Left lobe of liver (tissue), 2 donors: Measurements from ENCODE around the gene GALNT2. TPM values are rescaled to one million over a fixed set of nuclear protein-coding genes. Genes with fewer than 3 reads are reported as not detected.

Experiments
- ATAC-seq: fragments of 200-7000 bp; cut with Tn5 transposase; one replicate; pipeline ENCODE4 v1.9.1; 2020; ENCODE audit warnings: mild to moderate bottlenecking, moderate library complexity
- DNase-seq: peaks from one replicate; pipeline ENCODE4 v3.0.0-alpha.2; 2020; ENCODE audit warnings: low spot score
- total RNA-seq: library from RNA; stranded (reverse); gene quantifications from one replicate; pipeline ENCODE4 v1.2.1, GENCODE V29; 2021
- donor health status: DM: no; HTN: no; CAD: no; lungs with moderate emphysema.
- donor health status: DM: no; HTN: yes; CAD: no.

Gene GALNT2
- total RNA-seq, 1 donor from 2014 or later, result 83.7 TPM

DNA sequence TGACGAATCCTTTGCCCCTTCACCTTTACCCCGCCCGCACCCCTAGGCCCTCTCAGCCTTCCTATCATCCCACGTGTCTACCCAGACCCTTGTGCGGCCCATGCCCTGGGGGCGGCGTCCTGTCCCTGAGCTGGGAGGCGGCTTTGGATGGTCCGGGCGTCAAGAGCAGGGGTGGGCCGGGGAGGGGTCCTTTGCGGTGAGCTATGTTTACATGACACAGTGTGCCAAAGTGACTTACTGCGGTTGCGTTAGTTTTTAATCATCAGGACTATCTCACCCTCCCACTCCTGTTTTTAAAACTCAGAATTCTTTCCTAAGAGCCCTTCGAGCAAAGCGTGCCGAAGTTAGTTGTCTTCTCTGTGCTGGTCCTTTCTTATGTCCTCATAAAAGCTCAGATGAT is 214.5 kb downstream of the GALNT2 start:
- DNase-seq, result no peak
- no peak for ATAC-seq

- ATAC-seq (no peak), DNase-seq (no peak)
These were observed 215.1 kb downstream of the GALNT2 start for GRCh38 chr1:230282157-230282556.

- DNase-seq (no peak), ATAC-seq (no peak)
These were observed 216.6 kb downstream of the GALNT2 start for GRCh38 chr1:230283678-230284077.

GRCh38 chr1:230284891-230285290 is 217.9 kb downstream of the GALNT2 start:
- ATAC-seq (peak; percentile 28), DNase-seq (no peak)

DNA sequence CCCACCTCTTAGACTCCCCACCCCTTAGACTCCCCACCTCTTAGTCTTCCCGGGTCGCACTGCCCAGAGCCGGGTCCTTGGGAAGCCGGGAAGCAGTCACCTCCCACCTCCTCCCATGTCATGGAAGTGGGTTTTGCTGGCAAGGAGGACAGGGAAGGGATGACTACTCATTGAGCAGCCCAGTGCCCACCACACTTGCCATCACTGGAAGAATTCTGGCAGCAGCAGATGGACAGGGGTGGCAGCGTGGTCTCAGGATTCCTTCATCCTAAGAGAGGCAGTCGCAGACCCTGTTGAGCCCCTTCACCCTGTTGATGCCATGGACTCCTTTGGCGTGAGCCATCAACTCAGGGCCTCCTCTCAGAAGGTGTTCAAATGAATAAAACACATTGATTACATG is 218.3 kb downstream of the GALNT2 start:
- DNase-seq, result no peak
- ATAC-seq, result no peak

DNA sequence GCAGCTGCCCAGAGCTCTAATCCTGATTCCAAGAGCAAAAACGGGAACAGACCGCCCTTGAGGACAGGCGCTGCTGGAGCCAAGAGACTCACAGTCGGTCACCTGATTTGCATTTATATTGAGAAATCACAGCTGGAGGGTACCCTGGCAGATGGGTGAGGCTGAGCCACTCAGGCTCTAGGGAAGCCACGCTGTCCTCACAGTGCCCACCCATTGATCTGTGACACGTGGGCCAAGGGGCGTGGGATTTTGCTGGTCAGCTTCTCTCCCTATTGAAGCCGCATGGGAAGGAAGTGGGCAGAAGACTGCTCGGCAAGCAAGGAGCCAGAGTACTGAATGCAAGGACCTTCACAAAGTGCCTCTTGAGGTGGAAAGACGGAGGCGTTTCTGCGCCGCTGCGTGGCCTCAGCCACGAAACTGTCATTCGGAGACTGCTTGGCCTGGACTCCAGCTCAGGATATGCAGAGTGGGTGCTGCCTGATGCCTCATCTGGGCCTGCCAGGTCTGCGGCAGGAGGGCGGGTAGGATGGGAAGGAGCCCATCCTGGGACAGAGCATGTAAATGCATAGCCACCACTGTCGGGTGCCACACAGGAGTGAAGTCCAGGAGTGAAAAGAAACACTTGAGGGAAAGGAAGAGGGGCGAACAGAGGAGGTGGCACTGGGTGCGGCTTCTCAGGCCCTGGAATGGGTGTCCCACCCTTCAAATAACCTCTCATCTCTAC is 219.3 kb downstream of the GALNT2 start:
- DNase-seq (no peak), ATAC-seq (peak; percentile 23)

DNA sequence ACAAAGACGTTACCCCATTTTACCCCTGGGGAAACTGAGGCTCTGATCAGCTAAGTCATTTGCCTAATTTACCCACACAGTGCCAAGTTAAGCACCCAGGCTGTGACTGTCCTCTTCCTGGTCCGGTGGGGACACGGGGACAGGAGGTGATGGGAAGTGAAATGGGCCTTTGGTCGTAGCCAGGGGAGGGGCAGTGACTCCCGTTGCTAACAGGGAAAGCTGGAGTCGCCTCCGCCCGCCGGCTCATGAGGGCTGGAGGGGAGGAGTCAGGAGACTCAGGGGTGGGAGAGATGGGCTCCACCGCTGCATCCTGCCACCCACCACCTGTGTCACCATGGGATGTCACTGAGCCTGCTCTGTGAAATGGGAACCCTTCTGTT is 219.8 kb downstream of the GALNT2 start:
- DNase-seq (no peak), ATAC-seq (no peak)

GRCh38 chr1:230287674-230288315 is 220.8 kb downstream of the GALNT2 start:
- ATAC-seq, result no peak
- DNase-seq, result no peak

DNA sequence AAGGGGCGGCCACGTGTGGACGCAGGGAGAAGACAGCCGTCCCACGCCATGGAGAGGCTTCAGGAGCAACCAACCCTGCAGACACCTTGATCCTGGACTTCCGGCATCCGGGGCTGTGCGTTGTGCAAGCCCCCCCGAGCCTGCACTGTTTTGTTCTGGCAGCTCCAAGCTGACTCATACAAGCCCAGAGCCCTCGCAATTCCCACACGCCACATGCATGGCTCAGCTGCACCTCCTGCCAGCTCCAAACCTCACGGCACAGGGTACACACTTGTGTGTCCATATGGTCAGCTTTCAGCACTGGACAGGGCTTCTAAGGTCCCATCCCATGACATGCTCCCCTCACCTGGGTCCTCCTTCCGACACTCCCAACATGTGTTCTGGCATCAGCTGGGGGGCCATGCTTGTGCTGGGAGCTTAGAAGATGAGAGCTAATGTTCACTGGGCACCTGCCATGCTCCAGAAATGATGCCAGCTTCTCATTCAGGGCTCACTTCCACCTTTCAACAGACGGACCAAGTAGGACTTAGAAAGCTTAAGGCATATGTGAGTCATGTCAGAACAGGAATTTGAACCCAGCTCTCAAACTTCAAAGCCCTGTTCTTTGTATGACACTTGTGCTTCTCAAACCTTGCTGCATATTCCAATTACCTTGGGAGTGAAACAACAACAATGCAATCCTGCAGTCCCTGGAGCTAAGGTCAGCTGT is 221.8 kb downstream of the GALNT2 start:
- DNase-seq, result no peak
- no peak for ATAC-seq

- ATAC-seq, result no peak
- no peak for DNase-seq
These were observed 222.3 kb downstream of the GALNT2 start for GRCh38 chr1:230289350-230289644.

DNA sequence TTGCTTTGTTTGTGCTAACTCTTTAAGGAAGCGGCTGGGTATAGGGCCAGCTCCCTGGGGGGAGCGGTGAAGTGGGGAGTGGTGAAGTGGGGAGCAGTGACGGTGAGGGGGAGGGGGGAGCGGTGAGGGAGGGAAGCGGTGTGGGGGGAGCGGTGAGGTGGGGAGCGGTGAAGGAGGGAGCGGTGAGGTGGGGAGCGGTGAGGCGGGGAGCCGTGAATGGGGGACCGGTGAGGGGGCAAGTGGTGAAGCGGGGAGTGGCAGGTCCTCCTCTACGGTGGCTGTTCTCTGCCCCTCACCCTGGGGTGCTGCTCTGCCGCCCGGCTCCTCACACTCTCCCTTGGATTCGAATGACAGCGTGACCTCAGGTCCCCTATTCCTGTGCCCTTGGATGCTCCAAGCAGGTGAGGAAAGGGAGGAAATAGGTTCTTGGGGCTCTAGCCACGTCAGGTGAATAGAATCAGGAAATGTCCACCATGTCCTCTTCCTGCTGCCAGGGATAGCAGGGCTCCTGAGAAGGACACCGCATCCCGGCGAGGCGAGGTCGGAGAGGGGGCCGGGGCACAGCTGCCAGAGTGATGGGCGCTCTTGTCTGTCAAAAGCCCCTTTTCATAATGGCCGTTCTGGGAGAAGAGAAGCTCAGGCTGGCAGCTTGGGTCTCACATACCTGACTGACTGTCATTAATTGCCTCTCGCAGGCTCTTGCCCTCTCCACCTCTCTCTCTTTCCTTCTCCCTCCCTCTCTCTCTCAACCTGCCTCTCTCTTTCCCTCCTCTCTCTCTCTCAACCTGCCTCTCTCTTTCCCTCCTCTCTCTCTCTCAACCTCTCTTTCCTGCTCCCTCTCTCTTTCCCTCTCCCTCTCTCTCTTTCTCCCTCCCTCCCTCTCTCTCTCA is 224.9 kb downstream of the GALNT2 start:
- DNase-seq (no peak), ATAC-seq (no peak)

GRCh38 chr1:230292689-230293389 is 225.8 kb downstream of the GALNT2 start:
- no peak for DNase-seq

GRCh38 chr1:230293390-230293700 is 226.3 kb downstream of the GALNT2 start:
- no peak for ATAC-seq
- DNase-seq, result no peak

More at GRCh38 chr1:230292689-230293389, 225.8 kb downstream of the GALNT2 start:
- ATAC-seq, result no peak

GRCh38 chr1:230295367-230295766 is 228.3 kb downstream of the GALNT2 start:
- DNase-seq, result no peak
- ATAC-seq, result no peak

DNA sequence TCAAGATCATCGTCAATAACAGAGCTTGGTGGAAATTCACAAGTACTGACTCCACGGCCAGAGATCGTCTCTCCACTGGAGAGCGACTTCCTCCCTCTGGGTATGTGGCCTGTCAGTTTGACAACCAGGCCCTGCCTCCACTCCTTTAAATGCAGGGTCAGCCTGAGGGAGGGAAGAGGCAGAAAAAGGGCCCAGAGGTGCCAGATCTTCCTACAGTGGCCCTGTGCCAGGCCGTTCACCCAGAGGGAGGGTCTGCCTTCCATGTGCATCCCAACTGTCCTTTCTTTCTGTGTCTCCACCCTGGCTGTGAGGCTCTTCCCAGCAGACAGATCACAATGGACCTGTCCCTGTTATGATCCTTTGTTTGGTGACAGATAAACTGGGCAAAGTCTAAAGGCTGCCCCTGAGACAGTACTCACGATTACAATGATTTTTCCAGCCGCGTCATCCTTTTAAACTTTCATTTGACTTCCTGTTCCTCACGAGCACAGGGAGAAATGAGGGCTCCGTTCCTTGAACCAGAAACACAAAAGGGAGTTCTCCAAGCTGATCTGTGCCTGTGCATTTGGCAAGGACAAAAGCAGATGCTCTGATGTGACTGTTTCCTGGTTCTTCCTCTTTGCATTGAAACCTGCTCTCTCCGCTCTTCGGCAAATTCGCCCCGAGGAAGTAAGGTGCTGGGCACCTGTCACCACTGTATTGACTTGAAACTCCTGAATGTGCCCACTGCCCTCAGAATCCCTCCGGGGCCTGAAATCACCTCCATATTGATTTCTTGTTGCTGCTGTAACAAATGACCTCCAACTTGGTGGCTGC is 232.4 kb downstream of the GALNT2 start:
- DNase-seq, result no peak
- peak; percentile 72 for ATAC-seq

DNA sequence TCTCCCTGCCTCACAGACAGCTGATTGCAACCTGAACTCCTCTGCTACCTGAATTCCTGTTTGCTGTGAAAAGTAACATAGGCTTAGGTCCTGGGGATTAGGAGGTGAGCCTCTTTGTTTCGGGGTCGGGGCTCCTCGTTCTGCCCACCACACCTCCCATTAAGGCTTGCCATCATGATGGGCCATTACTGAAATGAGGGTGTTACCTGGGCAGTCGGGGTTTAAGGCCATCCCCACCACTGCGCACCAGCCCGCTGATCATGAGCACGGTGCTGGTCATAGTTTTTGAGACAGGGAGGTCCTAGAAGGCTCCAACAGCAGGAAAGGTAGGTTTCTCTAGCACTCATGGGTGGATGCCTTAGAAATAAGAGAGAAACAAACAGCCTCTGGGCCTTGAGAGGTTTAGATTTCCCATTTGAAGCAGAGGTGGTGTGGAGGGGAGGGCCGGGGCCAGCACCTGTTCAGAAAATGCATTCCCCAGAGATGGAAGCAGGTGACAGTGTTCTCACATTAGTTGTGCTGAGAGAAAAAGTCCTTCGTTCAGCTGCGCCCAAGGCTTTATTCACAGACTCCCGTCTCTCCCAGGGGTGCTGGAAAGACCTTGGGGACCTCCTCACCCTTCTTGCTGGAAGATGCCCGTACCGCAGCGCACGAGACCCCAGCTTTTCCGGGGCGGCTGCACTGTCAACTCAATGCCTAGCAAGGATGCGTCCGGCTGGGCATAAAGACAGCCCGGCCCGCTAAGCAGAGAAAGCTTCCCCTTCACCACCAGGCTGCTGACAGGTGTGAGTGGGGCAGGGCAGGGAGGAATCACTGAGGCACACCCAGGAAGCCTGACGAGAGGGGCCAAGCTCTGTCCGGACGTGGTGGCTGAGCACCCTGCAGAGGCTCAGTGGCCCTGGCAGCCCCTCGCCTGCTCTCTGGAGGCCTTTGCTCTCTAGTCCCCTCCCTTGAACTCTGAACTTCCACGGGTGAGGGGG is 233.6 kb downstream of the GALNT2 start:
- DNase-seq, result no peak
- ATAC-seq, result no peak

DNA sequence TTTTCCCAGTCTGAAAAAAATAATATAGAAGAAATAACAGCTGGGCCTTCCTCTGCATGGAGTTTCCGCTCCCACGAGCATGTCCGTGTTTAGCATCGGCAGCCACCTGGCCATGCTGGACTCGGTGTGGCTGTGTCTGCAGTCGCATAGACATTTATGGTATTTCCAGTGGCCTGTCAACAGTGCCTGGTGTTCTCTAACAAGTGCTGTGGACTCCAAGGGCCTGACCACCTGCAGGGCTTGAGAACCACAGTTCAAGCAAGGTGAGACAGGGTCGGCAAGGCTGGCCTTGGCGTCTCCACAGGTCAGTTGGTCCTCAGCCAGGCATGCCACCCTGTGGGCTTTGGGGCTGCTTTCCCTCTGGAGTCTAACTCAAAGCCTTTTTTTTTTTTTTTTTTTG is 234.3 kb downstream of the GALNT2 start:
- ATAC-seq, result no peak
- DNase-seq, result no peak

- ATAC-seq (no peak), DNase-seq (no peak)
These were observed 234.8 kb downstream of the GALNT2 start for GRCh38 chr1:230301822-230302221.

GRCh38 chr1:230303069-230303468 is 236.0 kb downstream of the GALNT2 start:
- no peak for DNase-seq
- no peak for ATAC-seq
